ENCODE measurements around the gene SERPINA6. TPM values are rescaled to one million over a fixed set of nuclear protein-coding genes. Genes with fewer than 3 reads are reported as not detected.

Gene SERPINA6
- total RNA-seq, 1 donor from 2014 or later = not detected

DNA sequence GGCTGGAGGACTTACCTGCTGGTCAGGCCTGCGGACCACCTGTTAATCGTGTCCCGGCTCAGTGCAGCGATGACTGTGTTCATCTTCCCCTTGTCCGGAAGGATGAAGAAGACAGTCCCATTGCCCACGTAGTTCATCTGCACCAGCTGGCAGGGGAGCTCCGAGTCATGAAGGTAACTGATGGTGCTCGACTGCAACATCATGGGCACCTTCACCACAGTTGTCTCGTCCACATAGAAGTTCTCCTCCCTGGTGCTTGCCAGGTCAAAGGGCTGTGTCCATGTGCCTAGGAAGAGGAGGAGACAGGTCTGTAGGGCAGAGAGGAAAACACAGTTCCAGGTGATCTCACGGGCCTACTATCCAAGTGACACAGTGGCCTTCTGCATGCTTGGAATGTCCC, 13.4 kb downstream of the SERPINA6 start:
- ATAC-seq (no peak), DNase-seq (no peak)
- Histone ChIP-seq H3K27me3 (no peaks in the 10 kb centered on the region), H3K4me1 (no peaks in the 10 kb centered on the region), H3K9me3 (peaks cover 3% of the 10 kb centered on the region), H3K36me3 (no peaks in the 10 kb centered on the region), H3K4me3 (no peak overlapping the region), H3K27ac (no peak overlapping the region)
- TF ChIP-seq, protein P1, sequence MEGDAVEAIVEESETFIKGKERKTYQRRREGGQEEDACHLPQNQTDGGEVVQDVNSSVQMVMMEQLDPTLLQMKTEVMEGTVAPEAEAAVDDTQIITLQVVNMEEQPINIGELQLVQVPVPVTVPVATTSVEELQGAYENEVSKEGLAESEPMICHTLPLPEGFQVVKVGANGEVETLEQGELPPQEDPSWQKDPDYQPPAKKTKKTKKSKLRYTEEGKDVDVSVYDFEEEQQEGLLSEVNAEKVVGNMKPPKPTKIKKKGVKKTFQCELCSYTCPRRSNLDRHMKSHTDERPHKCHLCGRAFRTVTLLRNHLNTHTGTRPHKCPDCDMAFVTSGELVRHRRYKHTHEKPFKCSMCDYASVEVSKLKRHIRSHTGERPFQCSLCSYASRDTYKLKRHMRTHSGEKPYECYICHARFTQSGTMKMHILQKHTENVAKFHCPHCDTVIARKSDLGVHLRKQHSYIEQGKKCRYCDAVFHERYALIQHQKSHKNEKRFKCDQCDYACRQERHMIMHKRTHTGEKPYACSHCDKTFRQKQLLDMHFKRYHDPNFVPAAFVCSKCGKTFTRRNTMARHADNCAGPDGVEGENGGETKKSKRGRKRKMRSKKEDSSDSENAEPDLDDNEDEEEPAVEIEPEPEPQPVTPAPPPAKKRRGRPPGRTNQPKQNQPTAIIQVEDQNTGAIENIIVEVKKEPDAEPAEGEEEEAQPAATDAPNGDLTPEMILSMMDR (IDR thresholded peaks at IDR 0.05) = no peak
- intact Hi-C loops (cut with DNase I) = no loop called here

GRCh38 chr14:94307410-94307992, 15.6 kb downstream of the SERPINA6 start:
- intact Hi-C loops (cut with DNase I) = no loop called here
- no peak for ATAC-seq
- H3K4me3 ChIP-seq = no peak overlapping the region

DNA sequence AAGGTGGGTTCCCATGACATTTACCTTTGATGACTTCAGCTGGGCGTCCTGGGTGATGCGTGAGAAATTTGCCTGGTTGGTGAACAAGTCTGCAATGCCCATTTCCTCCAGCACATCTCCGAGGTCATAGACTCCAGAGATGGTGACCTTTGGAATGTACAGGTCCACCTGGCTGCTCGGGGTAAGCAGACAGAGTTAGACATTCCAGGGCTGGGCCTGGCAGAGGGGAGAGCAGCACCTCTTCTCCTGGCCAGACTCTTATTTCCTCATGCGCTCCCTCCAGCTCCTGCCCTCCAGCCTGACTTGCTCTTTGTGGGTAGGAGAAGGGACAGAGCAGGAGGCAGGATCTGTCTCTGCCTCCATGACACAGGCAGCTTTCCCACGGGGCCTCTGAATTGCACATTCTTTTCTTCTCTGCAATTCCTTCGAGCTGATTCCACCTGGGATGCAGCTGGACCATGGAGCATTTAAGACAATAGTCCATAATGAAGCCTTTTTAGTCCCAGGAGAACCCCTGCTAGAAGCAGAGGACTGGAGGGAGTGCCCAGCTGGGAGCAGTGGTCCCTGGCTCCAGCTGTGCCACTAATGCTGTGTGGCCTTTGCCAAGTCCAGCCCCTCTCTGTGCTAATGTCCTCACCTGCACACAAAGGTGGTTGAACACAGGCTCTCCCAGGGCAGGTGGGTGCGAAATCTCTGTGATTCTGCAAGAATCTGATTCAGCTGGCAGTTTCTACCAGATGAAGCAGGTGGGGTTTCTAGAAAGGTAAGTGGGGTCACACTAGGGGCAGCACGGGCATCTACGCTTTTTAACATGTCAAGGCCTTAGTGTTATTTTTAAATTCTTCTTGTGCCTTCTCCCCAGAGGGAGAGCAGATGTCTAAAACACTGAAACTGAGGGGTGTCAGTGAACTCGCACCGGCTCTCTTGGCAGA, 16.8 kb downstream of the SERPINA6 start:
- Histone ChIP-seq H3K36me3 (no peaks in the 10 kb centered on the region), H3K9me3 (peaks cover 3% of the 10 kb centered on the region), H3K4me3 (no peak overlapping the region), H3K27ac (no peak overlapping the region), H3K4me1 (no peaks in the 10 kb centered on the region), H3K27me3 (no peaks in the 10 kb centered on the region)
- TF ChIP-seq, protein P1 (IDR thresholded peaks at IDR 0.05) = no peak
- ATAC-seq (no peak), DNase-seq (no peak)
- intact Hi-C loops (cut with DNase I) = no loop called here

More at GRCh38 chr14:94307410-94307992, 15.6 kb downstream of the SERPINA6 start:
- H3K9me3 ChIP-seq = peaks cover 3% of the 10 kb centered on the region
- no peak for DNase-seq
- H3K27me3 ChIP-seq = no peaks in the 10 kb centered on the region
- TF ChIP-seq, protein P1 (IDR thresholded peaks at IDR 0.05) = no peak
- no peak overlapping the region for H3K27ac ChIP-seq
- H3K4me1 ChIP-seq = no peaks in the 10 kb centered on the region
- H3K36me3 ChIP-seq = no peaks in the 10 kb centered on the region

DNA sequence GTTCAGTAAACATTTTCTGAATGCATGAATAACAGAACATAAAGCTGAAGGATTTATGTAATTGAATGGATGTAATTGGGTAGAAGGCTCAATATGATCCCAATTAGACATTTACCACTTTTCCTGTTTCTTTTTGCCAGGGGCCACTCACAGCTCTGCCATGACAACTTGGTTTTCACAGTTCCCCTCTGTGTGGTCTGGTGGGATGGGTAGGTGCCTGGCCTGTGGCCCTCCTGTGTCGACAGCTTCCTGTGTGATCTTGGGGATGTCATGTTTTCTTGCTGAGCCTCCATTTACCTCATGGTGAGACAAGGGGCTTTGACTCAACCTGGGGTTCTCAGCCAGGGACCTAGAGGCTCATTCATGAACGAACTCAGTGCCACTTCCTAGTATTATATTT, 17.5 kb downstream of the SERPINA6 start:
- DNase-seq (no peak), ATAC-seq (no peak)
- TF ChIP-seq, protein P1 (IDR thresholded peaks at IDR 0.05) = no peak
- Histone ChIP-seq H3K4me3 (no peak overlapping the region), H3K4me1 (no peaks in the 10 kb centered on the region), H3K36me3 (no peaks in the 10 kb centered on the region), H3K27me3 (no peaks in the 10 kb centered on the region), H3K27ac (no peak overlapping the region), H3K9me3 (peaks cover 3% of the 10 kb centered on the region)
- intact Hi-C loops (cut with DNase I) = no loop called here

DNA sequence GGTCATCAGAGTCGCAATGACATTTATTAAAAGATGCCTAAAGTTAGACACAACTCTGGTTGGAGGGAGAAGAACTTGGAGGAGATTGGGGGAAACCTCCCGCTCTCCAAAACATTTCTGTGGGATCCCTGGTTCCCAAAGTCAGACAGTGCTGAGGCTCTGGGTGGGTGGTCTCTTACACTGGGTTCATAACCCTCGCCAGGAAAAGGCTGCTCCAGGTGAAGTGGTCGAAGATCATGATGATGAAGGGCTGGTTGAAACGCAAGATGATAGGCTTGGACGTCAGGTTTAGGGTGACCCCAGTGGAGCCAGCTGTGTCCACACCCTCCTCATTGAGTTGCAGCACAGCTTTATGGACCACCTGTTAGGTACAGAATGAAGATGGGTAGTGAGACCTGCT, 18.9 kb downstream of the SERPINA6 start:
- Histone ChIP-seq H3K9me3 (peaks cover 3% of the 10 kb centered on the region), H3K4me3 (no peak overlapping the region), H3K27ac (no peak overlapping the region), H3K36me3 (no peaks in the 10 kb centered on the region), H3K27me3 (no peaks in the 10 kb centered on the region), H3K4me1 (no peaks in the 10 kb centered on the region)
- ATAC-seq = no peak
- TF ChIP-seq, protein P1 (IDR thresholded peaks at IDR 0.05) = no peak
- no peak for DNase-seq
- intact Hi-C loops (cut with DNase I) = no loop called here

Measured in upper lobe of right lung (tissue), 1 donor.